ENCODE measurements around the gene TMEM178A. TPM values are rescaled to one million over a fixed set of nuclear protein-coding genes. Genes with fewer than 3 reads are reported as not detected.

The TMEM178A gene
- total and polyA plus RNA-seq, 2 of the 4 experiments (the other 2 are of a cell fraction): 0.18 to 1.8 TPM

DNA sequence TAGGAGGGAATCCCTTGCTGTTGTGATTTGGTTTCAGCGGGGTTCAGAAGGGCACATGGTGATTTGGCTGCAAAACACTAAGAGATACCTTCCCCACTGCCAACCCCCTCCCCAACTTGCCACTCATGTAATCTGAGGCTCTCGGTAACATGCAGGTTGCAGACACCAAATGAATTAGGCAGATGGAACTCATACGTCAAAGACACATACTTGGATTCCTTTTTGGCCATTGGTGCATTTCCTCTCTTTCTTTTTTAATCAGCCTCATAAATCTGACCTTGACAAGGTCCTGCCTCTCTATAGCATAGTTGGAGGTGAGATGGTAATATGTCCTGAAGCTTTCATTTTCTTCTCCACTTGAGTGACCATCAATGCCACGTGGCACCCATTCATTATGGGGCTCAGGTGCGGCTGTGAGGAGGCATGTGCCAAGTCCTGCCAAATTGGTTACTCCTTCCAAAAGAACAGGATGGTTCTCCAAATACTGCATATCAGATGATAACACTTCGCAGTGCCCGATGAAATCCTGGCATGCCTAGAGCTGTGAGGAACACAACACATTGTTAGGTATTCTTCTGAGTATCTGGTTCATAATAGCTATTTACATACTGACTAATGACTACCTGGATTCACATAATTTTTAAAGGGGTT, 8.3 kb upstream of the TMEM178A start:
- H2AFZ ChIP-seq (replicated peaks; ENCODE audit: low read length, poor library complexity): no peak overlapping the region
- H4K5ac ChIP-seq (ENCODE audit: low read depth, low read length): no peak overlapping the region
- no peaks in the 10 kb centered on the region for H3K9me1 ChIP-seq (ENCODE audit: insufficient read depth, low read length)
- H3K4me3 ChIP-seq (ENCODE audit: insufficient read depth, low read depth, low read length): no peak overlapping the region
- no peak overlapping the region for H3K23ac ChIP-seq (ENCODE audit: low read depth, low read length)
- H3K4me2 ChIP-seq (ENCODE audit: low read depth, low read length): no peak overlapping the region
- no peak overlapping the region for H3K27ac ChIP-seq (ENCODE audit: insufficient read depth, low read length)
- TF ChIP-seq MAZ (IDR thresholded peaks at IDR 0.05; ENCODE audit: borderline replicate concordance, low read depth, low read length) (no peak), MXI1 (IDR thresholded peaks at IDR 0.05; ENCODE audit: borderline replicate concordance, low read depth, low read length) (no peak), FOS (IDR thresholded peaks at IDR 0.05; ENCODE audit: low read depth, low read length) (no peak), POLR2A (IDR thresholded peaks at IDR 0.05; ENCODE audit: low read depth, low read length) (no peak), NFE2L2 (IDR thresholded peaks at IDR 0.05; ENCODE audit: low read depth, low read length) (no peak), BHLHE40 (IDR thresholded peaks at IDR 0.05; ENCODE audit: low read depth, low read length) (no peak), RFX5 (IDR thresholded peaks at IDR 0.05; ENCODE audit: low read depth, low read length) (no peak), MAFK (IDR thresholded peaks at IDR 0.05; ENCODE audit: low read depth, low read length) (no peak)
- TF ChIP-seq, protein P1, sequence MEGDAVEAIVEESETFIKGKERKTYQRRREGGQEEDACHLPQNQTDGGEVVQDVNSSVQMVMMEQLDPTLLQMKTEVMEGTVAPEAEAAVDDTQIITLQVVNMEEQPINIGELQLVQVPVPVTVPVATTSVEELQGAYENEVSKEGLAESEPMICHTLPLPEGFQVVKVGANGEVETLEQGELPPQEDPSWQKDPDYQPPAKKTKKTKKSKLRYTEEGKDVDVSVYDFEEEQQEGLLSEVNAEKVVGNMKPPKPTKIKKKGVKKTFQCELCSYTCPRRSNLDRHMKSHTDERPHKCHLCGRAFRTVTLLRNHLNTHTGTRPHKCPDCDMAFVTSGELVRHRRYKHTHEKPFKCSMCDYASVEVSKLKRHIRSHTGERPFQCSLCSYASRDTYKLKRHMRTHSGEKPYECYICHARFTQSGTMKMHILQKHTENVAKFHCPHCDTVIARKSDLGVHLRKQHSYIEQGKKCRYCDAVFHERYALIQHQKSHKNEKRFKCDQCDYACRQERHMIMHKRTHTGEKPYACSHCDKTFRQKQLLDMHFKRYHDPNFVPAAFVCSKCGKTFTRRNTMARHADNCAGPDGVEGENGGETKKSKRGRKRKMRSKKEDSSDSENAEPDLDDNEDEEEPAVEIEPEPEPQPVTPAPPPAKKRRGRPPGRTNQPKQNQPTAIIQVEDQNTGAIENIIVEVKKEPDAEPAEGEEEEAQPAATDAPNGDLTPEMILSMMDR (conservative IDR thresholded peaks at IDR 0.05; ENCODE audit: low read depth, low read length): no peak
- TF ChIP-seq, protein P2, sequence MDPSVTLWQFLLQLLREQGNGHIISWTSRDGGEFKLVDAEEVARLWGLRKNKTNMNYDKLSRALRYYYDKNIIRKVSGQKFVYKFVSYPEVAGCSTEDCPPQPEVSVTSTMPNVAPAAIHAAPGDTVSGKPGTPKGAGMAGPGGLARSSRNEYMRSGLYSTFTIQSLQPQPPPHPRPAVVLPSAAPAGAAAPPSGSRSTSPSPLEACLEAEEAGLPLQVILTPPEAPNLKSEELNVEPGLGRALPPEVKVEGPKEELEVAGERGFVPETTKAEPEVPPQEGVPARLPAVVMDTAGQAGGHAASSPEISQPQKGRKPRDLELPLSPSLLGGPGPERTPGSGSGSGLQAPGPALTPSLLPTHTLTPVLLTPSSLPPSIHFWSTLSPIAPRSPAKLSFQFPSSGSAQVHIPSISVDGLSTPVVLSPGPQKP (IDR thresholded peaks at IDR 0.05; ENCODE audit: borderline replicate concordance, low read depth, low read length): no peak
- no peak overlapping the region for H3K4ac ChIP-seq (ENCODE audit: low read depth, low read length)
- no peak overlapping the region for H2BK120ac ChIP-seq (ENCODE audit: low read depth, low read length)
- in situ Hi-C loops (cut with MboI; ENCODE audit: low sequenced_read_pairs): no loop called here
- H3K27me3 ChIP-seq (ENCODE audit: control insufficient read depth, insufficient read depth, low read length): no peaks in the 10 kb centered on the region
- ChIA-PET POLR2A (ENCODE audit: unreplicated experiment) (interaction anchor here (0.5 kb wide), 1 partner anchor 36 kb away, joined by 5 read pairs; no protein-coding TSS in a partner anchor), CTCF (no interaction called here)
- no peaks in the 10 kb centered on the region for H4K20me1 ChIP-seq (ENCODE audit: insufficient read depth, low read length)
- H3K56ac ChIP-seq (ENCODE audit: extremely low read depth, insufficient read depth, low read length): no peak overlapping the region
- no peak overlapping the region for H2BK15ac ChIP-seq (ENCODE audit: low read depth, low read length)
- no peak overlapping the region for H4K91ac ChIP-seq (ENCODE audit: insufficient read depth, low read depth, low read length)
- H3K9ac ChIP-seq (ENCODE audit: low read depth, low read length): no peak overlapping the region
- dilution Hi-C loops (cut with HindIII; ENCODE audit: low sequenced_read_pairs, unreplicated experiment): no loop called here
- H3K14ac ChIP-seq (replicated peaks; ENCODE audit: low read depth, low read length): no peak overlapping the region
- WGBS, 2 experiments (ENCODE audit: extremely low coverage in 2 of 2, insufficient read length in 1 of 2): no CpG with 5 or more reads among the region's 7 CpGs
- H4K8ac ChIP-seq (ENCODE audit: low read depth in 2 of 2, low read length in 2 of 2): no peak overlapping the region
- H3K36me3 ChIP-seq (ENCODE audit: control insufficient read depth, insufficient read depth, low read length): no peaks in the 10 kb centered on the region
- H3K18ac ChIP-seq (ENCODE audit: low read depth, low read length): no peak overlapping the region
- no peak overlapping the region for H2AK5ac ChIP-seq (ENCODE audit: low read depth, low read length)
- no peaks in the 10 kb centered on the region for H3K79me1 ChIP-seq (ENCODE audit: low read depth in 1 of 2, low read length in 2 of 2)
- H2BK20ac ChIP-seq (ENCODE audit: low read depth, low read length): no peak overlapping the region
- no peaks in the 10 kb centered on the region for H3K9me3 ChIP-seq (ENCODE audit: control insufficient read depth, insufficient read depth, low read length)
- peaks cover 9% of the 10 kb centered on the region for H3K4me1 ChIP-seq (ENCODE audit: control insufficient read depth, insufficient read depth, low read length)
- BruUV-seq (replicated peaks): no TSS peak
- H2AK9ac ChIP-seq (replicated peaks; ENCODE audit: low read depth, low read length, poor library complexity): no peak overlapping the region
- no peak for ATAC-seq (ENCODE audit: low read depth)
- DNase-seq: no peak
- intact Hi-C loops (cut with micrococcal nuclease): no loop called here
- no peak overlapping the region for H2BK5ac ChIP-seq (ENCODE audit: low read depth, low read length, poor library complexity, severe bottlenecking)

Measured in IMR-90 (cell line).